GM19328 (cell line): ENCODE data around the gene ELAPOR1.

Experiments used
- ATAC-seq: cut with Tn5 transposase; IDR thresholded peaks from one replicate; pipeline ENCODE4 v1.9.1; 2021; ENCODE audit warnings: mild to moderate bottlenecking, moderate library complexity; ENCODE audit not compliant: unreplicated experiment

The ELAPOR1 gene

GRCh38 chr1:109094871-109095270 is 19.0 kb upstream of the ELAPOR1 start:
- no peak for ATAC-seq

GRCh38 chr1:109095631-109096030 is 18.3 kb upstream of the ELAPOR1 start:
- no peak for ATAC-seq

- ATAC-seq, result no peak
These were observed 17.8 kb upstream of the ELAPOR1 start for GRCh38 chr1:109096120-109096519.

- peak; percentile 86 for ATAC-seq
These were observed 13.8 kb upstream of the ELAPOR1 start for GRCh38 chr1:109099938-109100773.

- ATAC-seq, result no peak
These were observed 9.4 kb upstream of the ELAPOR1 start for GRCh38 chr1:109104364-109105151.

- no peak for ATAC-seq
These were observed 8.0 kb upstream of the ELAPOR1 start for GRCh38 chr1:109105881-109106280.

- no peak for ATAC-seq
These were observed 6.1 kb upstream of the ELAPOR1 start for GRCh38 chr1:109107785-109108184.

GRCh38 chr1:109109906-109110305 is 4.0 kb upstream of the ELAPOR1 start:
- no peak for ATAC-seq

GRCh38 chr1:109111386-109112055 is 2.4 kb upstream of the ELAPOR1 start:
- no peak for ATAC-seq

GRCh38 chr1:109112056-109112651 is 1.8 kb upstream of the ELAPOR1 start:
- ATAC-seq, result no peak

- no peak for ATAC-seq
These were observed 1.1 kb upstream of the ELAPOR1 start for GRCh38 chr1:109112652-109113285.

- ATAC-seq, result no peak
These were observed 393 bp downstream of the ELAPOR1 start for GRCh38 chr1:109114342-109114674.

- ATAC-seq, result no peak
These were observed 1.8 kb downstream of the ELAPOR1 start for GRCh38 chr1:109115685-109116084.

- ATAC-seq, result no peak
These were observed 2.4 kb downstream of the ELAPOR1 start for GRCh38 chr1:109116286-109116685.

GRCh38 chr1:109118089-109118488 is 4.2 kb downstream of the ELAPOR1 start:
- ATAC-seq, result no peak

- ATAC-seq, result no peak
These were observed 6.4 kb downstream of the ELAPOR1 start for GRCh38 chr1:109120356-109120755.

- no peak for ATAC-seq
These were observed 17.1 kb downstream of the ELAPOR1 start for GRCh38 chr1:109131059-109131458.

- ATAC-seq, result no peak
These were observed 17.9 kb downstream of the ELAPOR1 start for GRCh38 chr1:109131800-109132199.

GRCh38 chr1:109133002-109133706 is 19.2 kb downstream of the ELAPOR1 start:
- ATAC-seq, result no peak

- no peak for ATAC-seq
These were observed 19.9 kb downstream of the ELAPOR1 start for GRCh38 chr1:109133815-109134214.
